ENCODE data around the gene STK38.
"Not testable (repeated sequence)": the region's sequence is repeated elsewhere in the genome, so short reads cannot be mapped to it uniquely, and the experiment has no call there.

STK38 gene

DNA sequence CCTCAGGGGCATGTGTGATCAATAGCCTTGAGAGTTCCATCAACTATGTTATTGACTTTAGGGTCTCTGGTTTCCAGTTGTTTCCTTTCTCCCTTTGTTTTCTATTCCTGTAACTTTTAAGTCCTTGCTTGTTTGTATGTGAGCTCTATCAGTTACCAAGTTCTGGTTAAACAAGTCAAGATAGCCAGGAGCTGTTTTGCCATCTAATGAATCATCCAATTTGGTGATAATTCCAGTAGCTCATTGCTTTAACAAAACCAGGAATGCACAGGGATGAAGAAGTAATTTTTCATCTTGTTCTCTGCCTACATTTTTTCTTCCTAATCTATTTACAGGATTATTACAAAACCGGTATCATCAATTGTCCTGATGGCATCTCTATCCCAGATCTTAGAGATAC is 68.0 kb downstream of the STK38 start:
- DNase-seq: no peak

GRCh38 chr6:36478051-36478526 is 69.2 kb downstream of the STK38 start:
- no peak for DNase-seq

DNA sequence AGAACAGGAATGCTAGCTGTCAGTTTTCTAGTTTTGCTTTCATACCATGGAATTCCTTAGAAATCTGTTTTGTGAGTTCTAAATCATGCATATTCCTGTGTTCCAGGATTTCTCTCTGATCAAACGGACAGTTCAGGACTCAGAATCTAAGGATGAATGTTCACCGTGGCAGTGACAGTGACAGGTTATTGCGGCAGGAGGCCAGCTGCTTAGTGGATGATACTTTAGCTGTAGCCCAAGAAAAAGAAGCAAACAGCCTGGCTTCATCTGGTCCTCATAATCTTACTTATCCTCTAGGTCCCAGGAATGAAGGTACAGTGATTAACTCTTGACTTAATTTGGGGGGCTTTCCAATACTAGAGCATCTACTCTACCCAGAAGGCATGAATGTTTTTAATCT is 77.3 kb downstream of the STK38 start:
- DNase-seq: no peak

- DNase-seq: no peak
Measured at GRCh38 chr6:36469148-36469661, 78.1 kb downstream of the STK38 start.

- no peak for DNase-seq
Measured at GRCh38 chr6:36467625-36468024, 79.7 kb downstream of the STK38 start.

- DNase-seq: no peak
Measured at GRCh38 chr6:36464233-36464632, 83.0 kb downstream of the STK38 start.

GRCh38 chr6:36463676-36464075 is 83.6 kb downstream of the STK38 start:
- DNase-seq: no peak

- no peak for DNase-seq
Measured at GRCh38 chr6:36461646-36462045, 85.6 kb downstream of the STK38 start.

DNA sequence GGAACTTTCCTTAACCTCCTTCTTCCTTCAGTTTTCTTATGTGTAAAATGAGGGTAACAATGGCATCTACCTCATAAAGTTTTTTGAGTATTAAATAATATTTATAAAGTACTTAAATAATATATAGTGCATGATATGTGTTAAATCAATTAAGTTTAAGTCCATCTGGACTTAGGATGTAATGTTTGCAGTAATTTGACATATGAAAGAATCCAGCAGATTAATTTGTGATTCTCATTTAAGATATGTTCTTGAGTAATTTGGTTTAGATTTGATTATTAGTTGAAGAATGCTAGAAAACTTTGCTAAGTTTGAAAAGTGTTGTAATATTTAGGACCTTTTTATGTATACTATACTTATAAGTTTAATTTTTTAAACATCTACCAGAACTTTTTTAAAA is 86.4 kb downstream of the STK38 start:
- no peak for DNase-seq

DNA sequence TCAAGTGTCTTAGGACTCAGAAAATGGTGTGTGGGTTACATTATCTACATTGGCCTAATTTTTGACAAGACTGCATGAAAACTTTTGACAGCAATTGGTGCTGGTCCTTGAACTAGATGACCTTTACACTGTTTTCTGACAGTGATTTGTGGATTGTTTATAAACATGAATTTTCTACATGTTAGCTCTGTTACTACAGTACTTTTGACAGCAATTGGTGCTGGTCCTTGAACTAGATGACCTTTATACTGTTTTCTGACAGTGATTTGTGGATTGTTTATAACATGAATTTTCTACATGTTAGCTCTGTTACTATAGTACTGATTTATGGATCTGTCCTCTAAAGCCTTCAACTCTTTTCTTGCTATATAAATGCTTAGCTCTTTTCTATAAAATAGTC is 87.8 kb downstream of the STK38 start:
- DNase-seq: no peak

DNA sequence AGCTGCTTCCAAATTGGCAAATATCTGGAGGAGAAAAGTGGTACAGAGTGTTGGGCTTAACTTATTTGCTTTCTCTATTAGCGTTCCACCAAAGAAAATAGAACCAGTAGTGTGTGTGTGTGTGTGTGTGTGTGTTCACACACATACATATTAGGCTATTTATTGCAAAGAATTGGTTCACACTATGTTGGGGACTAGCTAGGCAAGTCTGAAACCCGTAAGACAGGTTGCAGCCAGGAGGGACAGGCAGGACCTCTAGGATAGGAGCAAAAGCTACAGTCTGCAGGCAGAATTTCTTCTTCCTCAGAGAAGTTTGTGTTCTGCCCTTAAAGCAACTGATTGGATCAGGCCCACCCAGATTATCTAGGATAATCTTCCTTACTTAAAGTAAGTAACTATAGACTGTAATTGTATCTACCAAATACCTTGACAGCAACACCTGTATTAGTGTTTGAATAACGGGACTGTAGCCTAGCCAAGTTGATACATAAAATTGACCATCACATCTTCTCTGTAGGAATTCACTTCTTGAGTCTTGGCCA is 91.7 kb downstream of the STK38 start:
- DNase-seq: no peak

DNA sequence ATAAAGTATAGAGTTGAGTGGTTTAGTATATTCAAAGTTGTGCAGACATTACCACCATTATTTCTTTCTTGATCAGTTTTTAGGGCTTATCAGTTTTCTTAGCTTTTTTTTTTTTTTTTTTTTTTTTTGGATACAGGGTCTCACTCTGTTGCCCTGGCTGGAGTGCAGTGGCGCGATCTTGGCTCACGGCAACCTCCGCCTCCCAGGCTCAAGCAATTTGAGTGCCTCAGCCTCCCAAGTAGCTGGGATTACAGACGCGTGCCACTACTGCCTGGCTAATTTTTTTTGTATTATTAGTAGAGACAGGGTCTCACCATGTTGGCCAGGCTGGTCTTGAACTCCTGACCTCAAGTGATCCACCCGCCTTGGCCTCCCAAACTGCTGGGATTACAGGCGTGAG is 94.4 kb downstream of the STK38 start:
- not testable (repeated sequence) for DNase-seq

DNA sequence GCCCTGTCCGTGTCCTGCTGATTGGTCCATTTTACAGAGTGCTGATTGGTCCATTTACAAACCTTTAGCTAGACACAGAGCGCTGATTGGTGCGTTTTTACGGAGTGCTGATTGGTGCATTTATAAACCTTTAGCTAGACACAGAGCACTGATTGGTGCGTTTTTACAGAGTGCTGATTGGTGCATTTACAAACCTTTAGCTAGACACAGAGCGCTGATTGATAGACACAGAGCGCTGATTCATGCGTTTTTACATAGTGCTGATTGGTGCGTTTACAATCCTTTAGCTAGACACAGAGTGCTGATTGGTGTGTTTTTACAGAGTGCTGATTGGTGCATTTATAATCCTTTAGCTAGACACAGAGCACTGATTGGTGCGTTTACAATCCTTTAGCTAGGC is 98.1 kb downstream of the STK38 start:
- DNase-seq: not testable (repeated sequence)

- DNase-seq: no peak
Measured at GRCh38 chr6:36445621-36446020, 101.7 kb downstream of the STK38 start.

GRCh38 chr6:36444470-36444869 is 102.8 kb downstream of the STK38 start:
- no peak for DNase-seq

All from DMS153 (cell line).